HepG2 (cell line): Measurements from ENCODE around the gene PDE5A. TPM values are rescaled to one million over a fixed set of nuclear protein-coding genes. Genes with fewer than 3 reads are reported as not detected.

Source experiments
- ATAC-seq: fragments of 200-7000 bp; cut with Tn5 transposase; 3 replicates; pipeline ENCODE4 v1.9.1; 2020; ENCODE audit warnings: mild to moderate bottlenecking, moderate library complexity
- BruUV-seq: library from RNA; stranded (reverse); fragments of 400-500 nt; replicated peaks from 2 replicates; lab custom pipeline; 2021; lab: Mats Ljungman, UMichigan
- CTCF ChIA-PET: fragments of 300-600 bp; formaldehyde crosslinking; extraction: SDS; loops from one replicate; lab custom pipeline; 2021; ENCODE audit warnings: low total read pairs, inconsistent platforms, low intra/inter-chr PET ratio; lab: Yijun Ruan, JAX
- POLR2A ChIA-PET: fragments of 350-600 bp; sonication (Branson Sonifier 250); formaldehyde crosslinking; loops from one replicate; lab custom pipeline; 2020; ENCODE audit warnings: antibody characterized with exemption, inconsistent platforms; lab: Yijun Ruan, JAX
- DNase-seq: peaks from one replicate; pipeline ENCODE4 v3.0.0-alpha.2; 2015; ENCODE audit warnings: low spot score
- FAIRE-seq: peaks from 3 replicates; lab custom pipeline; 2011; peaks lifted over from hg19 to GRCh38; lab: Jason Lieb, UNC
- H2AFZ ChIP-seq: one replicate; pipeline ENCODE4 v1.6.1; 2011; ENCODE audit warnings: low read length, inconsistent platforms
- H3K27ac ChIP-seq: fragments of 300-600 bp; 3 replicates; pipeline ENCODE4 v1.8.0; 2011; ENCODE audit warnings: mixed run types, mild to moderate bottlenecking, mixed read lengths, low read length, inconsistent platforms; ENCODE audit not compliant: insufficient read depth; ENCODE audit errors: extremely low read length
- H3K27me3 ChIP-seq, 2 experiments: fragments of 200-600 bp in 1 of 2; 2 replicates in 1 of 2; 3 replicates in 1 of 2; pipeline versions ENCODE4 v1.6.0 to v1.8.0; 2011; ENCODE audit warnings: low read length in 2 of 2, mild to moderate bottlenecking in 2 of 2, moderate library complexity in 2 of 2, inconsistent platforms in 1 of 2; ENCODE audit not compliant: insufficient read depth in 2 of 2, control insufficient read depth in 1 of 2
- H3K36me3 ChIP-seq, 2 experiments: fragments of 200-600 bp in 1 of 2; replicated peaks in 1 of 2; 2 replicates in 1 of 2; 3 replicates in 1 of 2; pipeline versions ENCODE4 v1.5.1 to v1.8.0; 2011; ENCODE audit warnings: low read length in 2 of 2, inconsistent platforms in 1 of 2; ENCODE audit not compliant: insufficient read depth in 2 of 2, control insufficient read depth in 1 of 2
- H3K4me1 ChIP-seq: 2 replicates; pipeline ENCODE4 v1.5.1; 2012; ENCODE audit warnings: low read length, inconsistent platforms; ENCODE audit not compliant: insufficient read depth
- H3K4me2 ChIP-seq: 2 replicates; pipeline ENCODE4 v1.6.0; 2011; ENCODE audit warnings: low read depth, low read length, inconsistent platforms
- H3K4me3 ChIP-seq, 3 experiments: fragments of 200-600 bp in 1 of 3; sonication (generic), shearing (Covaris generic) in 1 of 3; replicated peaks in 1 of 3; 2 replicates each; pipeline ENCODE4 v1.5.1; 2011 to 2016; ENCODE audit warnings: low read length in 3 of 3, inconsistent platforms in 2 of 3, low read depth in 2 of 3, mild to moderate bottlenecking in 2 of 3, control low read depth in 1 of 3, mixed read lengths in 1 of 3; ENCODE audit not compliant: insufficient read depth in 1 of 3
- H3K79me2 ChIP-seq: one replicate; pipeline ENCODE4 v1.6.1; 2011; ENCODE audit warnings: low read length, inconsistent platforms; ENCODE audit not compliant: insufficient read depth
- H3K9ac ChIP-seq: 2 replicates; pipeline ENCODE4 v1.6.0; 2011; ENCODE audit warnings: mild to moderate bottlenecking, low read depth, low read length, inconsistent platforms; ENCODE audit not compliant: insufficient read depth
- H3K9me3 ChIP-seq: 2 replicates; pipeline ENCODE4 v1.5.1; 2012; ENCODE audit warnings: mild to moderate bottlenecking, low read length
- H4K20me1 ChIP-seq: 2 replicates; pipeline ENCODE4 v1.6.0; 2011; ENCODE audit warnings: inconsistent platforms, mild to moderate bottlenecking, low read length, moderate library complexity; ENCODE audit not compliant: insufficient read depth
- E2F5 ChIP-seq: sonication (generic); formaldehyde crosslinking; conservative IDR thresholded peaks from 2 replicates; pipeline ENCODE4 v1.4.0; 2020; ENCODE audit warnings: missing genetic modification reagents
- GATA4 ChIP-seq: sonication (generic); IDR thresholded peaks from 2 replicates; pipeline ENCODE4 v1.6.1; 2016; ENCODE audit warnings: antibody characterized with exemption, low read depth, borderline replicate concordance
- KDM2A ChIP-seq: sonication (generic); formaldehyde crosslinking; IDR thresholded peaks from 2 replicates; pipeline ENCODE4 v1.4.0; 2020; ENCODE audit warnings: low read depth, missing genetic modification reagents, borderline replicate concordance
- KMT2B ChIP-seq: IDR thresholded peaks from 2 replicates; pipeline ENCODE4 v1.6.1; 2016; ENCODE audit warnings: missing genetic modification reagents, missing compliant biosample characterization
- SETDB1 ChIP-seq: sonication (generic); formaldehyde crosslinking; IDR thresholded peaks from 2 replicates; pipeline ENCODE4 v1.5.1; 2020; ENCODE audit warnings: missing genetic modification reagents, mild to moderate bottlenecking, borderline replicate concordance
- YEATS2 ChIP-seq: sonication (generic); formaldehyde crosslinking; IDR thresholded peaks from 2 replicates; pipeline ENCODE4 v1.4.0; 2020; ENCODE audit warnings: missing genetic modification reagents, borderline replicate concordance
- ZBTB38 ChIP-seq: sonication (generic); formaldehyde crosslinking; IDR thresholded peaks from 2 replicates; pipeline ENCODE4 v1.5.1; 2020; ENCODE audit warnings: mild to moderate bottlenecking, missing genetic modification reagents
- ZFP41 ChIP-seq: sonication (generic); formaldehyde crosslinking; IDR thresholded peaks from 2 replicates; pipeline ENCODE4 v1.4.0; 2020; ENCODE audit warnings: mild to moderate bottlenecking, missing genetic modification reagents, borderline replicate concordance
- ZNF451 ChIP-seq: sonication (generic); formaldehyde crosslinking; IDR thresholded peaks from 2 replicates; pipeline ENCODE4 v1.5.0; 2020; ENCODE audit warnings: mild to moderate bottlenecking, missing genetic modification reagents
- ZNF562 ChIP-seq: sonication (generic); formaldehyde crosslinking; IDR thresholded peaks from 2 replicates; pipeline ENCODE4 v1.8.0; 2022; ENCODE audit warnings: missing genetic modification reagents, borderline replicate concordance
- ZNF678 ChIP-seq: sonication (generic); formaldehyde crosslinking; IDR thresholded peaks from 2 replicates; pipeline ENCODE4 v1.4.0; 2020; ENCODE audit warnings: mild to moderate bottlenecking, missing genetic modification reagents
- ZZZ3 ChIP-seq: sonication (generic); formaldehyde crosslinking; IDR thresholded peaks from 2 replicates; pipeline ENCODE4 v1.4.0; 2020; ENCODE audit warnings: missing genetic modification reagents, mild to moderate bottlenecking, borderline replicate concordance
- in situ Hi-C: cut with HindIII; loops from 2 replicates; pipeline ENCODE4 v1.10.0; 2017; ENCODE audit warnings: low pct_unique_long_range_greater_than_20kb; ENCODE audit not compliant: extremely low pct_ligation_motif_present
- intact Hi-C: fragments of 100-400 bp; cut with micrococcal nuclease; formaldehyde crosslinking; loops from one replicate; pipeline ENCODE4 v1.10.0; 2022; ENCODE audit not compliant: unreplicated experiment
- polyA plus RNA-seq, 8 experiments: library from polyadenylated mRNA; depleted of rRNA in 3 of 8; stranded (reverse) in 7 of 8; unstranded in 1 of 8; fragments of >200 nt; fragmentation: Illumina TruSeq in 4 of 8; extraction: Trizol in 4 of 8; gene quantifications; 2 replicates each; pipeline versions ENCODE4 v1.2.1 to v1.2.3, GENCODE V29; 2011 to 2016; ENCODE audit warnings: low read depth in 4 of 8, missing spikeins in 1 of 8, mixed read lengths in 1 of 8; ENCODE audit not compliant: insufficient read depth in 1 of 8
- total RNA-seq, 5 experiments: library from RNA; depleted of rRNA; stranded (reverse); fragments of >200 nt; fragmentation: Illumina TruSeq; extraction: Trizol; gene quantifications; 2 replicates each; pipeline ENCODE4 v1.2.3, GENCODE V29; 2016; ENCODE audit warnings: low read depth in 1 of 5
- TF ChIP-seq, protein P1 (sequence below): sonication (generic); formaldehyde crosslinking; IDR thresholded peaks from 2 replicates; pipeline ENCODE4 v1.5.1; 2020; ENCODE audit warnings: mild to moderate bottlenecking, missing genetic modification reagents, borderline replicate concordance
- TF ChIP-seq, protein P2 (sequence below): sonication (generic); formaldehyde crosslinking; IDR thresholded peaks from 2 replicates; pipeline ENCODE4 v1.4.0; 2020; ENCODE audit warnings: missing genetic modification reagents
- TF ChIP-seq, protein P3 (sequence below): IDR thresholded peaks from 2 replicates; pipeline ENCODE4 v1.6.1; 2016; ENCODE audit warnings: missing biosample characterization, missing genetic modification reagents, low read depth

PDE5A gene
- total and polyA plus RNA-seq, 2 of the 13 experiments (the other 11 are each of a cell fraction or from before 2014, with no cell fraction given) = 0.22 to 0.44 TPM

- TF ChIP-seq, protein P1, sequence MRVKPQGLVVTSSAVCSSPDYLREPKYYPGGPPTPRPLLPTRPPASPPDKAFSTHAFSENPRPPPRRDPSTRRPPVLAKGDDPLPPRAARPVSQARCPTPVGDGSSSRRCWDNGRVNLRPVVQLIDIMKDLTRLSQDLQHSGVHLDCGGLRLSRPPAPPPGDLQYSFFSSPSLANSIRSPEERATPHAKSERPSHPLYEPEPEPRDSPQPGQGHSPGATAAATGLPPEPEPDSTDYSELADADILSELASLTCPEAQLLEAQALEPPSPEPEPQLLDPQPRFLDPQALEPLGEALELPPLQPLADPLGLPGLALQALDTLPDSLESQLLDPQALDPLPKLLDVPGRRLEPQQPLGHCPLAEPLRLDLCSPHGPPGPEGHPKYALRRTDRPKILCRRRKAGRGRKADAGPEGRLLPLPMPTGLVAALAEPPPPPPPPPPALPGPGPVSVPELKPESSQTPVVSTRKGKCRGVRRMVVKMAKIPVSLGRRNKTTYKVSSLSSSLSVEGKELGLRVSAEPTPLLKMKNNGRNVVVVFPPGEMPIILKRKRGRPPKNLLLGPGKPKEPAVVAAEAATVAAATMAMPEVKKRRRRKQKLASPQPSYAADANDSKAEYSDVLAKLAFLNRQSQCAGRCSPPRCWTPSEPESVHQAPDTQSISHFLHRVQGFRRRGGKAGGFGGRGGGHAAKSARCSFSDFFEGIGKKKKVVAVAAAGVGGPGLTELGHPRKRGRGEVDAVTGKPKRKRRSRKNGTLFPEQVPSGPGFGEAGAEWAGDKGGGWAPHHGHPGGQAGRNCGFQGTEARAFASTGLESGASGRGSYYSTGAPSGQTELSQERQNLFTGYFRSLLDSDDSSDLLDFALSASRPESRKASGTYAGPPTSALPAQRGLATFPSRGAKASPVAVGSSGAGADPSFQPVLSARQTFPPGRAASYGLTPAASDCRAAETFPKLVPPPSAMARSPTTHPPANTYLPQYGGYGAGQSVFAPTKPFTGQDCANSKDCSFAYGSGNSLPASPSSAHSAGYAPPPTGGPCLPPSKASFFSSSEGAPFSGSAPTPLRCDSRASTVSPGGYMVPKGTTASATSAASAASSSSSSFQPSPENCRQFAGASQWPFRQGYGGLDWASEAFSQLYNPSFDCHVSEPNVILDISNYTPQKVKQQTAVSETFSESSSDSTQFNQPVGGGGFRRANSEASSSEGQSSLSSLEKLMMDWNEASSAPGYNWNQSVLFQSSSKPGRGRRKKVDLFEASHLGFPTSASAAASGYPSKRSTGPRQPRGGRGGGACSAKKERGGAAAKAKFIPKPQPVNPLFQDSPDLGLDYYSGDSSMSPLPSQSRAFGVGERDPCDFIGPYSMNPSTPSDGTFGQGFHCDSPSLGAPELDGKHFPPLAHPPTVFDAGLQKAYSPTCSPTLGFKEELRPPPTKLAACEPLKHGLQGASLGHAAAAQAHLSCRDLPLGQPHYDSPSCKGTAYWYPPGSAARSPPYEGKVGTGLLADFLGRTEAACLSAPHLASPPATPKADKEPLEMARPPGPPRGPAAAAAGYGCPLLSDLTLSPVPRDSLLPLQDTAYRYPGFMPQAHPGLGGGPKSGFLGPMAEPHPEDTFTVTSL (CRISPR knock-in tag) = no peak
- TF ChIP-seq E2F5 (CRISPR knock-in tag) = no peak
Measured at GRCh38 chr4:119592830-119593229, 35.8 kb downstream of the PDE5A start (continued).

- H3K9ac ChIP-seq = no peak overlapping the region
- H3K4me1 ChIP-seq = no peaks in the 10 kb centered on the region
- no peak overlapping the region for H3K4me3 ChIP-seq
- H3K9me3 ChIP-seq = no peaks in the 10 kb centered on the region
- ChIA-PET POLR2A (no interaction called here), CTCF (no interaction called here)
- no peaks in the 10 kb centered on the region for H3K27me3 ChIP-seq
- H3K4me2 ChIP-seq = no peak overlapping the region
- no peaks in the 10 kb centered on the region for H3K36me3 ChIP-seq
- intact Hi-C loops = no loop called here
- ATAC-seq (no peak), FAIRE-seq (no peak), DNase-seq (no peak)
- no peak overlapping the region for H3K27ac ChIP-seq
- BruUV-seq = no TSS peak
- no peaks in the 10 kb centered on the region for H4K20me1 ChIP-seq
- in situ Hi-C loops = no loop called here
- H3K79me2 ChIP-seq = no peaks in the 10 kb centered on the region
- H2AFZ ChIP-seq = no peak overlapping the region
- TF ChIP-seq SETDB1 (CRISPR knock-in tag) = no peak
- TF ChIP-seq ZNF451 (CRISPR knock-in tag) = no peak
- TF ChIP-seq ZNF562 (CRISPR knock-in tag) = no peak
- no peak for TF ChIP-seq KMT2B (CRISPR knock-in tag)
- TF ChIP-seq, protein P2, sequence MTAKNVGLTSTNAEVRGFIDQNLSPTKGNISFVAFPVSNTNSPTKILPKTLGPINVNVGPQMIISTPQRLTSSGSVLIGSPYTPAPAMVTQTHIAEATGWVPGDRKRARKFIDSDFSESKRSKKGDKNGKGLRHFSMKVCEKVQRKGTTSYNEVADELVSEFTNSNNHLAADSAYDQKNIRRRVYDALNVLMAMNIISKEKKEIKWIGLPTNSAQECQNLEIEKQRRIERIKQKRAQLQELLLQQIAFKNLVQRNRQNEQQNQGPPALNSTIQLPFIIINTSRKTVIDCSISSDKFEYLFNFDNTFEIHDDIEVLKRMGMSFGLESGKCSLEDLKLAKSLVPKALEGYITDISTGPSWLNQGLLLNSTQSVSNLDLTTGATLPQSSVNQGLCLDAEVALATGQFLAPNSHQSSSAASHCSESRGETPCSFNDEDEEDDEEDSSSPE (CRISPR knock-in tag) = no peak
- TF ChIP-seq GATA4 = no peak
- TF ChIP-seq, protein P3, sequence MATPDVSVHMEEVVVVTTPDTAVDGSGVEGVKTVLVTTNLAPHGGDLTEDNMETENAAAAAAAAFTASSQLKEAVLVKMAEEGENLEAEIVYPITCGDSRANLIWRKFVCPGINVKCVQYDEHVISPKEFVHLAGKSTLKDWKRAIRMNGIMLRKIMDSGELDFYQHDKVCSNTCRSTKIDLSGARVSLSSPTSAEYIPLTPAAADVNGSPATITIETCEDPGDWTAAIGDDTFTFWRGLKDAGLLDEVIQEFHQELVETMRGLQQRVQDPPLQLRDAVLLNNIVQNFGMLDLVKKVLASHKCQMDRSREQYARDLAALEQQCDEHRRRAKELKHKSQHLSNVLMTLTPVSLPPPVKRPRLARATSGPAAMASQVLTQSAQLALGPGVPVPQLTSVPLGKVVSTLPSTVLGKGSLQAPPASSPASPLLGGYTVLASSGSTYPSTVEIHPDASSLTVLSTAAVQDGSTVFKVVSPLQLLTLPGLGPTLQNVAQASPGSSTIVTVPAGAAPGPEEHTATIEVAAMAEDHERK (CRISPR knock-in tag) = no peak
- TF ChIP-seq ZBTB38 (CRISPR knock-in tag) = no peak
- TF ChIP-seq YEATS2 (CRISPR knock-in tag) = no peak
- TF ChIP-seq ZFP41 (CRISPR knock-in tag) = no peak
- TF ChIP-seq ZNF678 (CRISPR knock-in tag) = no peak
- no peak for TF ChIP-seq ZZZ3 (CRISPR knock-in tag)
- TF ChIP-seq KDM2A (CRISPR knock-in tag) = no peak
Measured at GRCh38 chr4:119589165-119589564, 39.4 kb downstream of the PDE5A start.
